Right lung (tissue), 5 donors: ENCODE data around the gene ETHE1. TPM values are rescaled to one million over a fixed set of nuclear protein-coding genes. Genes with fewer than 3 reads are reported as not detected.
"Not testable (repeated sequence)": the region's sequence is repeated elsewhere in the genome, so short reads cannot be mapped to it uniquely, and the experiment has no call there.

Experiments used
- DNase-seq, 2 donors: peaks; one replicate each; pipeline ENCODE4 v3.0.0-alpha.2; 2013
- polyA plus RNA-seq, 5 donors: library from polyadenylated mRNA; unstranded; fragments of 120-200 nt; gene quantifications; one replicate each; pipeline versions ENCODE4 v1.2.1 to v1.2.3, GENCODE V29; 2013; ENCODE audit warnings: inconsistent platforms in 1 of 5, low replicate concordance in 1 of 5; ENCODE audit not compliant: insufficient read length in 5 of 5, insufficient read depth in 1 of 5

Gene ETHE1
- polyA plus RNA-seq, 5 donors: 18.2 to 24.1 (median 20.5) TPM

DNA sequence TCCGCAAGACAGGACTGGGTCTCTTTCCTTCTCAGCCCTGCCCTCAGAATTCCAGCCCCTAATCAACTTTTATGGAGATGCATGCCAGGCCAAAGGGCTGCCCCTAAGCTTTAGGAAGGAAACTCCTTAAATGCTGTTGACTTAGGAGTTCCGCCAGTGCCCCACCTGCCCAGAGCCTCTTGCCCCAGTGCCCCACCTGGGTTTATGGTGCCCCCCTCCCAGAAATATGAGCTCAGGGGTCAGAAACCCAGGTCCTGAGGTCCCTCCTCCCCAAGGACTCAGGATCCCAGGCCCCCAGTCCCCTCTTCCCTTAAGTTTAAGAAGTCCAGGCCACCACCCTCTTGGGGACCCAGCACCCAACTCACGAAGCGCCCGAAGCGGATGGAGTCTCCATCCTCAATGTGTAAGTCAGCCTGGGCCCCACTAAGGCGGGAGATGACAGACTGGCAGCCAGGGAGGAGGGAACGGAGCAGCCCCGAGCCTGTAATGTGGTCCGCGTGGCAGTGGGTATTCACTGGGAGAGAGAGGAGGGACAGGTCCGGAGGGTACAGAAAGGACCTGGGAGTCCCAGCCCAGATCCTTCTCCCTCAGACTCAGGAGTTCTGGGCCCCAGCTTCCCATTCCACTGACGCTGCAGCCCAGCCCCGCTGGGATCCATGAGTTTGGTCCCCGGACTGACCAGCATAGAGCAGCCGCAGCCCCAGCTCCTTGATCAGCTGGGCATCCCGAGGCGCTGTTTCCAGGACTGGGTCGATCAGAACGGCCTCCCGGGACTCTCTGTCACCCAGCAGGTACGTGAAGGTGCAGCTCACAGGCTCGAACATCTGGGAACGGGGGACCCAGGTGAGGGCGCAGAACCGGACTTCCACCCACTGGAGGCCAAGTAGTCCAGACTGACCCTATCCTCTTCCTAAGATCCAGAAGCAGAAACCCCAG is 897 bp downstream of the ETHE1 start:
- no peak for DNase-seq

DNA sequence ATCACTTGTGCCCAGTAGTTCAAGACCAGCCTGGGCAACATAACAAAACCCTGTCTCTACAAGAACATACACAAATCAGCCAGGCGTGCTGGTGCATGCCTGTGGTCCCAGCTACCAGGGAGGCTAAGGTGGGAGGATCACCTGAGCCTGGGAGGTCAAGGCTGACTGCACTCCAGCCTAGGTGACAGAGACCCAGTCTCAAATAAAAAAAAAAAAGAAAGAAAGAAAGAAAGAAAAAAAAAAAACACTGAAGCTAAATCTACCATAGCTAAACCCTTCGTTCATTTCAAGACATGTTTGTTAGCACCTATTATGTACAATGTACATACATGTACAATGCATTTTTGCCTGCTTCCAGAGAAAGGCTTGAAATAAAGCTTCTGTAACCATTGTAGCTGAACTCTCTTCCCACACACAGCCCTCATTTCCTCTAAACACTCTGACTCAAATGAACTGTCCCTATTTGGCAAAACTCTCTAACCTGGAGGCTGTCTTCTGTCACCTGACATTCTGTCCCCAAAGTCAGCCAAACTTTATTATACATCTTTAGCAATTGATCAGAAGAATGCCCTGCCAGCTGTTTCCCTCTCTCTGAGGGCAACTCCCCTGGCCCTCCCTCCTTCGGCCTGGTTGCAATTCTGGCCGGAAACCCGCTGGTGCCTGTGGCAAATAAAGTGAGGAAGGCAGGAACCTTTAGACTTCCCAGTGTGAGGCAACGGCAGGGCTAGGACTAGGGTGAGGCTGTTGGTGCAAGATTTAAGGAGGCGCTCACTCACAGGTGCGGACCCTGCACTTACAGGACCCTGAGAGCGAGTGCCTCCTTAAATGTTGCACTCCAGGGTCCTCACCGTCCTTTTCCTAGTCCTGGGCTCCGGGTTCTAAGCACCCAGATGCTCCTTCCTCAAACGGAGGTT is 1.8 kb downstream of the ETHE1 start:
- DNase-seq: no peak

DNA sequence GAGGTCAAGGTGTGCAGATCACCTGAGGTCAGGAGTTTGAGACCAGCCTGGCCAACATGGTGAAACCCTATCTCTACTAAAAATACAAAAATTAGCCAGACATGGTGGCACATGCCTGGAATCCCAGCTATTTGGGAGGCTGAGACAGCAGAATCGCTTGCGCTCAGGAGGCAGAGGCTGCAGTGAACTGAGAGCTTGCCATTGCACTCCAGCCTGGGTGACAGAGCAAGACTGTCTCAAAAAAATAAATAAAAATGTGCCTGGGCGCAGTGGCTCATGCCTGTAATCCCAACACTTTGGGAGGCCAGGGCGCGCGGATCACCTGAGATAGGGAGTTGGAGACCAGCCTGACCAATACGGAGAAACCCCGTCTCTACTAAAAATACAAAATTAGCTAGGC is 3.3 kb downstream of the ETHE1 start:
- DNase-seq: not testable (repeated sequence)

DNA sequence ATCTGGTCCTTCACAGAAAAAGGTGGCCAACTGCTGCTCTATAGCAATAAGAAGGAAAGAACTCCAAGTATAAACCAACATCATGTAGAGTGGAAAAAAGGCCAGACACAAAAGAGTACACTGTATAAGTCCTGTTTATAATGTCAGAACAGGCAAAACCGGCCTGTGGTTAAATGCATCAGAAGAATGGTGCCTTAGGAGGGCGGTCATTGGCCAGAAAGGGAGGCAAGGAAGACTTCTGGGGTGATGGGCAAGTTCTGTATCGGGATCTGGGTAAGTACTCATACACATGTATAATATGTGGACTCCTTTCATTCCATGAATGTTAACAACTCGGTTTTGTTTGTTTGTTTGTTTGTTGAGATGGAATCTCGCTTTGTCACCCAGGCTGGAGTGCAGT is 4.1 kb downstream of the ETHE1 start:
- no peak for DNase-seq

DNA sequence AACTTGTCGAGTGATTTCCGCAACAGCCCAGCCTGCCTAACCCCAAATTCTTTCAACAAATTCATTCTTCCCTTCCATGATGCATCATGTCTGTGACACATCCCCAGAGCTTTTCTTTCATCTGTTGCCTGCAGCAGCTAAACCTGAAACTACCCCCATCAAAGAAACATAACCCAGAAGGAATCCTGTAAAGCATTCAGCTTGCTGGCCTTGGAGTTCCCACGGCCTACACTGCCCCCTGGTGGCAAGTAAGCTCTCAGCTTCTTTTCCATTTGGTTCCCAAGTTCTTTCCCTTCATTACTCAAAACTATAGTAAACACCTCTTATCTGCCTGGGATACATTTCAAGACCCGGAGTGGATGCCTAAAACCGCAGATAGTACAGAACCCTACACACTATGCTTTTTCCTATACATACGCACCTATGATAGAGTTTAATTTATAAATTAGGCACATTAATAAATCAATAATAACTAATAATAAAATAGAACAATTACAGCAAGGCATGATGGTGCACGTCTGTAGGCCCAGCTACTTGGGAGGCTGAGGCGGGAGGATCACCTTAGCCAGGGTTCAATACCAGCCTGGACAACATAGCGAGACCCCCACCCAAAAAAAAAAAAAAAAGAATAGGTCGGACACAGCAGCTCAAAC is 7.4 kb downstream of the ETHE1 start:
- peak; percentile 72 to 81 for DNase-seq

DNA sequence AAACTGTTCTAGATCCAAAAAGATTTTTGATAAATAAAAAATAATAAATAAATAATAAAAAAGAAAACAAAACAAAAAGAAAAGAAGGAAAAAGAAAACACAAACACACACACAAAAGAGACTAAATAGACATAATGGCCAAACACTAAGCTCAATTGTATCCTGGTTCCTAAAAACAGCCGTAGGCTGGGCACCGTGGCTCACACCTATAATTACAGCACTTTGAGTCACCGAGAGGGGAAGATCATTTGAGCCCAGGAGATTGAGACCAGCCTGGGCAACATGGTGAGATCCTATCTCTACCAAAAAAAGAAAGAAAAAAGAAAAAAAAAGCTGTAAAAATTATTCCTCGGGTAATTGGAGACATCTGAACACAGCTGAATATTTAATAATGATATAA is 8.9 kb downstream of the ETHE1 start:
- no peak for DNase-seq

DNA sequence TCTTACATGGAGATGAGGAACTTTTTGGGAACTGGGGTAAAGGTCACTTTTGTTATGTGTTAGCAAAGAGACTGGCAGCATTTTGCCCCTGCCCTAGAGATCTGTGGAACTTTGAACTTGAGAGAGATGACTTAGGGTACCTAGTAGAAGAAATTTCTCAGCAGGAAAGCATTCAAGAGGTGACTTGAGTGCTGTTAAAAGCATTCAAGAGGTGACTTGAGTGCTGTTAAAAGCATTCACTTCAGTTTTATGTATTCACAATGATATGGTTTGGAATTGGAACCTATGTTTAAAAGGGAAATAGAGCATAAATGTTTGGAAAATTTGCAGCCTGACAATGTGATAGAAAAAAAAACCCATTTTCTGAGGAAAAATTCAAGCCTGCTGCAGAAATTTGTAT is 14.6 kb downstream of the ETHE1 start:
- DNase-seq: not testable (repeated sequence)

DNA sequence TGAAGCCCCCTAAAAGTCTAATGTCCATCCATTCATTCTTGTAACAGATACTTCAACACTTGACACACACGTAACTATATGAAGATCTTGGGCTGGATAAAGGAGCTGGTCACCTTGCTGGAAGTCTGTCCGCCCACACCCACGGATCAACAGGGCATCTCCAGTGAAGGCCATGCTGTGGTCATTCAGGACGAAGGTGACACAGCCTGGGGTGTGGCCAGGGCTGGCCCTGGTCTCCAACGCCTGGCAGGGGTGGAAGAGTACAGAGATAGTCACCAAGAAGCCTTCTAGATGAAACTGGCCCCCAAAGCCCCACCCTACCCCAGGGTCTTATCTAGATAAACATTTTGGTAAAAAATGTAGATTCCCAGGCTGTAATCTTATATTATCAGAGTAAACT is 15.7 kb downstream of the ETHE1 start:
- DNase-seq: no peak

DNA sequence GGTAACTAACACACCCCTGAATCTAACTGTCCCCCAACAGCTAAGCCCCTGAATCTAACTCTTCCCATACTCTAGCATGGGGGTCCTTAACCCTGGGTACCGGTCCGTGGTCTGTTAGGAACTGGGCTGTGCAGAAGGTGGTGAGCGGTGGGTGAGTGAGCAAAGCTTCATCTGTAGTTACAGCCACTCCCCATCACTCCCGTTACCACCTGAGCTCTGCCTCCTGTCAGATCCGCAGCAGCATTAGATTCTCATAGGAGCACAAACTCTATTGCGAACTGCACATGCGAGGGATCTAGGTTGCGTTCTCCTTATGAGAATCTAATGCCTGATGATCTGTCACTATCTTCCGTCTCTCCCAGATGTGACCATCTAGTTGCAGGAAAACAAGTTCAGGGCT is 16.3 kb downstream of the ETHE1 start:
- no peak for DNase-seq

DNA sequence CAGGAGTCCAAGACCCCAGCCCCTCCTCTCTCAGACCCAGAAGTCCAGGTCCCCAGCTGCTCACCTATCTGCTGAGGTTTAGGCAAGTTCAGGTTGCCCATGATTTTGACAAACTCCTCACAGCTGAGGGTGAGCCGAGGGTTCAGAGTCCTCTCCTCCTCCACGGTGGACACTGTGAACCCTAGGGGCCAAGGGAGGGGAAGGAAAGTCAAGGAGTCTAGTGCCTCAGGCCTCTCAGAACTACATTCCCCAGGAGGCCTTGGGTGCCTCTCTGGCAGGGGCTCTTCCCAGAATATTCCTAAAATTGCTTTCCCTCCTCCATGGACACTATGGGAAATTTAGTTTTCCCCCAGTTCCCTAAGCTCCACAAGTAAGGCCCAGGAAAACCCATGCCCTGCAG is 19.1 kb downstream of the ETHE1 start:
- no peak for DNase-seq

DNA sequence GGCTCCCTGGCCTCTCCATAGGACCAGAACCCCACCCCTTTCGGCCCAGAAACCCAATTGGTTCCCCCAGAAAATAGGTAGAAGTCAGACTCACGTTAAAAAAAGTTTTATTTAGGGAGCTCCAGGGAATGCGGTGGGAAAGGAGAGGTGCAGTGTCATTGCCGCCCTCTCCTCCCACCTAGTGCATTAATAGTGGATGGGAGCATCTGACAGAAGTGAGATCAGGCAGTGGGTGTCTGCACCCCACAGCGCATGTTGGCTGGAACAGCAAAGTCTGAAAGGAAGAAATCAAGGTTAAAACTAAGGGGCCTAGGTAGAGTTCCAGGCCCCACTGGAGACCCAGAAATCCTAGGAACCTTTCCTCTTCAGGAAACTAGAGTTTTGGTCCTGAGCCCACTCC is 20.4 kb downstream of the ETHE1 start:
- no peak for DNase-seq

DNA sequence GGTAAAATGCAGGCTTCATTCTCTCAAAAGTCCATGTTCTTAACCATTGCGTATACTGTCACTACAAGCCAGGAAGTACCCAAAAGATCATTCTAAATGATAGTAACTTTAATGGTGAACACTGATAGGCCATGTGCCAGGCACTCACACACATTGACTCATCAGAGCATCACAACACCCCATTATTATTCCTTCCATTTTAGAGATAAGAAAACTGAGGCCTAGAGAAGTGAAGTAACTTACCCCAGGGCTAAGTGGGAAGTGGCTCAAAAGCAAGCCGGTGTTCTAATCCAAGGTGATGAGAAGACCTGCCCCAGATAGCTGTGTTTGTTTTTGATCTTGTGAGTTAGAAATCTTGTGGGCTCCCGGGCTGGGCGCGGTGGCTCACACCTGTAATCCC is 21.1 kb downstream of the ETHE1 start:
- no peak for DNase-seq

DNA sequence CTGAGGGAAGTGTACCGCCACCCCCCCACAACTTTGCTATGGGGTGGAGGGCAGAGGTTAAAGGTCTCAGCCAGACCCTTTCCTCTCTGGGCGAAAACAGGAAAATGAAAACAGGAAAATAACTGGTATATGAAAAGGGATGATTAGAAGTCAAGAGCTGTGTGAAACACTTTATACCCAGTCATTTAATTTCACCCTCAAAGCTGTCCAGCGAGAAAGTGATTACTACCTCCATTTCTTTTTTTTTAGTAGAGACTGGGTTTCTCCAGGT is 21.9 kb downstream of the ETHE1 start:
- no peak for DNase-seq

DNA sequence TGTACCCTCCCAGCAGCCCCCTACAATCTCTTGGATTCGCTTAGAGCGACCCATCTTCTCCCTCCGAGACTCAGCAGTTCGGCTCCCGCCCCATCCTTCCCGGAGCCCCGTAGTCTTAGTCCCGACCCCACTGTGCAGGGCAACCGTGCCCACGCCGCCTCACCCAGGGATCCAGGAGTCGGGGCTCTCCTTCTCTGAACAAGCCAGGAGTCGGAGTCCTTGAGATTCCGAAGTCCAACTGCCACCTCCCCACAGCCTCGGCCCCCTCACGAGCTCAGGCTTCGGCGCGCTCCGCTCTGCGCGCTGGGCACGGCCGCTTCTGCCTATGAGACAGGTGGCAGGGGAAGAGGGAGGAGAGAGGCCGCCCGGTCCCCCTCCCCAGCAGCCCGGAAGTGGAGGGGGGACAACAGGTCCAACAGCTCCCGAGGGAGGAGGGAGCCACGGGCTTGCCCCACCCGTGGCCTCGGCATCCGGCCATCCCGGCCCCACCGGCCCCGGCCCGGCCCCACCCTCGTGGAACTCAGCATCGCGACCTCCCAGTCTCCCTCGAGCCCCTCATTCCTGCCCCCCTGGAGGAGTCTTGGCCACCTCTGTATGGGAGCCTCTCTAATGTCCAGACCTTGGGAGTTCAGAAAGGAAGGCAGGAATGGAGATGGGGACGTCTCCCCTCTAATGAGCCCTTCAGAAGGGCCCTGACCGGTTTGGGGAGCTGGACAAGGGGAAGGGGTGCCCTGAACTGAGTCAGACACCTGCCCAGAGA is 22.4 kb downstream of the ETHE1 start, which contains the start of gene PHLDB3:
PHLDB3 (minus strand) TSS at position 321 of the 760 bp plus-strand sequence. CDS start 628 bp downstream, outside the sequence.
- no peak for DNase-seq

DNA sequence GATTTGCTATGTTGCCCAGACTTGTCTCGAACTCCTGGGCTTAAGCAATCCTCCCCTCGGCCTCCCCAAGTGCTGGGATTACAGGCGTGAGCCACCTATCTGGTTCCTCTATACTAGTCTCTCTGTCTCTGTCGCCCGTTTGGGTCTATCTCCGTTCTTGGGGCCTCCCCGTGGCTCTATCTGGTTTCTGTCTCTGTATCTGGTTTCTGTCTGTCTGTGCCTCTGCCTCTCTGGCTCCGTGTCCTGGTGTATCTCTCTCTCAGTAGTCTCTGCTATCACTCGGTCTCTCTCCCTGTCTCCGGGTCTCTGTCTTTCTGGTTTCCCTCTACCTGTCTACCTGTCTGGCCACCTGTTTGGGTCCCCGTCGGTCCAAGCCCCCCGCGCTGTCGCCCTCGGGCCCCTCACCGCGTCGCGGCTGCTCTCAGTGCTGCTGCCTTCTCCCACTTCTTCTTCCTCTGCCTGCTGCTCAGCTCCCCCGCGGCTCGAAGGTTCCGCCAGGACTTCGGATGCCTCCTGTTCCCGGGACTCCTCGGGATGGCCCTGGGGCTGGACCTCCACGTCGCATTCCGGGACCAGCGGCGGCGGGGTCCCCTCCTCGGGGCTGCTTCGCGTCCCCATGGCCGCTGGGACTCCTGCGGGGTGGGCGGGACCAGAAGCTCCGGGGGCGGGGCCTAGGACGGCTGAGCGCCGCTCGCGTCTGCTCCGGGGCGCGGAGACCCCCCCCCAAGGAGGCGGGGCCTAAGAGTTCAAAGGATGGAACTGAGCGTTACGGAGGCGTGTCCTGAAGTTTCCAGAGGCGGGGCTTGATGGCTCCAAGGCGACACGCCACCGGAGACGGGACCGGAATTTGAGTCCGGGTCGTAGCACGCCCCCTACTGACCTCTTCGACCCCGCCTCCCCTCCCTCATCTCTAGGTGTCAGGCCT is 23.2 kb downstream of the ETHE1 start:
- peak; percentile 93 to 94 for DNase-seq

DNA sequence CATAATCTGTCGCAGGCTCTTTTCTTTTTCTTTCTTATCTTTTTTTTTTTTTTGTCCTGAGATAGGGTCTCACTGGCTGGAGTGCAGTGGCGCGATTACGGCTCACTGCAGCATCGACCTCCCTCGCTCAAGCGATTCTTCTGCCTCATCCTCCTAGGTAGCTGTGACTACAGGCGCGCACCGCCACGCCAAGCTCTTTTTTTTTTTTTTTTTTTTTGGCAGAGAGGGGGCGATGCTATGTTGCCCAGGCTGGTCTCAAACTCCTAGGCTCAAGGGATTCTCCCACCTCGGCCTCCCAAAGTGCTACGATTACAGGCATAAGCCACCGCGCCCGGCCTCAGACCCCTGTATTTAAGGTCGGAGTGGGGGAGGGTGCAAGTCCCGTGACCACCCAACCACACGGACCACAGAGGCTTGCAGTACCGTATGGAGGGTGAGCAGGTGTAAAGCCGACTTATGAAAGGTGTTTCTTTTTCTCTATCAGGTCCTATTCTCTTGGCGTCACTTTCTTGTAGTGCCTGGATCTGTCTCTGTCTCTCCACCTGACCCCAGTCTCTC is 24.5 kb downstream of the ETHE1 start:
- no peak for DNase-seq

DNA sequence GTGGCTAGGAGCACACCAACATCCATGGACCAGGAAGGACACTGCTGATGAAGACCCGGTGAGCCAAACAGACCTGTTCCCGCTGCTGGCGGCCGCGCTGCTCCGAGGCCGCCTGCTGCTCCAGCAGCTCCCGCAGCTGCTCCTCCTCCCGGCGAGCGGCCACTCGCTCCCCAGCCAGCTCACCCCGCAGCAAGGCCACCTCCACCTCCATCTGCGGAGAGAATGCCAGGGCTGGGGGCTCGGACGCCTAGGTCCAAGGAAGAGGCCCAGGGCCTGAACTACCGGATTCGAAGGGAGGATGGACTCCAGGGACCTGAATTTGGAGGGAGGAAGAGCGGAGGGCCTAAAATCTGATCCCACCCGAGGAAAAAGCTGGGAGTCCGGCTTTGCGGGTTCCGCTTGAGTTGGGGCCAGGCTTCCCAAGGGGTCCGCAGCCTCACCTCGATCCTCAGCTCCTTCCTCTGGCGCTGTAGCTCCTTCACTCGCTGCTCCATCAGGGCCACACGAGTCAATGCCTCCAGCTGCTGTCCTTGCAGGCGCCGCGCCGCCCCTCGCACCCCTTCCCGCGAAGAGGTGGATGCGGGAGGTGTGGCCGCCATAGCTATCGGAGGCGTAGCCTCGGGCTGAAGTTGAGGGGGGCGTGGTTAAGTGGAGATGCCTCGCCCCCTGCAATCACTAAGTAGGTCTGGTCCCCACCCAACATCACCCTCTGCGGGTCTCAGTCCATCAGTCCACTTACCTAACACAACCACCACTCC is 25.2 kb downstream of the ETHE1 start:
- DNase-seq: no peak

DNA sequence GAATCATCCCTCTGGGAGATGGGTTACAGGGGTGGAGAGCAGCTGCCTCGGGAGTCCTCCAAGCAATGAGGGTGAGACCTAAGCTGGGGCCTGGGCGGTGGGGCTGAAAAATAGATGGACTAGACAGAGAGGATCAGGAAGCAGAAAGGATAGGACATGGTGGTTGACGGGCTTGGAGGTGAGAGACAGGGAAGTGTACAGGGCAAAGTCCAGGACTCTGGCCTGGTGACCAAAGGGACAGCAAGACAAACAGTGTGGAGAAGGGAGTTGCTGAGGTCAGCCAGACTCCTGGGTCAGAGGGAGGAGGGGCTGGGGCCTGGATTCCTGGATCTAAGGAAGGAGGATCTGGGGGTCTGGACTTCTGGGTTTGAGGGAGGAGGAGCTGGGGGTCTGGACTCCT is 28.0 kb downstream of the ETHE1 start:
- no peak for DNase-seq

DNA sequence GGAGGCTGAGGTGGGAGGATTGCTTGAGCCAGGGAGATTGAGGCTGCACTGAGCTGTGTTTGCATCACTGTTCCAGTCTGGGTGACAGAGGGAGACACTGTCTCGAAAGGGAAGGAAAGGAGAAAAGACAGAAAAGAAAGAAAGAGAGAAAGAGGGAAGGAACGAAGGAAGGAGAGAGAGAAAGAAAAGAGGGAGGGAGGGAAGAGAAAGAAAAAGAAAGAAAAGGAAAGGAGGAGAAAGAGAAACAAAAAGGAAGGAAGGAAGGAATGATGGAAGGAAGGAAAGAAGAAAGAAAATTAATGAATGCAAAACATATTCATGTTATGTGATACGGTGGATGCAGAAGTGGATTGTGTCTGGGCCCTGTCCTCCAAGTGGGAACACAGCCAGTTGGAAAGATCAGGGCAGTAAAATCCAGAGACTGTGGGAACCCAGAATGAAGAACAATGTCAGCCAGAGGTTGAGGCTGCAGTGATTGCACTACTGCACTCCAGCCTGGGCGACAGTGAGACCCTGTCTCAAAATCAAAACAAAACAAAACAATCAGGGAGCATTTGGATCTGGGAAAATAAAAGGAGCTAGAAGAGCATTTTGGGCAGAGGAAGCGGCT is 28.7 kb downstream of the ETHE1 start:
- peak; percentile 71 to 76 for DNase-seq
